BE2C (cell line): ENCODE data around the gene NFKBIL1.
A peak's percentile ranks its signal among the peaks of the same experiment; 100 is the strongest.

ENCODE experiments used
- DNase-seq: peaks from one replicate; pipeline ENCODE4 v3.0.0-alpha.2; 2020
- H3K27me3 ChIP-seq: fragments of 250-450 bp; sonication (Bioruptor Pico); 2 replicates; pipeline ENCODE4 v1.5.1; 2020; ENCODE audit warnings: mild to moderate bottlenecking
- H3K36me3 ChIP-seq: fragments of 250-450 bp; sonication (Bioruptor Pico); 2 replicates; pipeline ENCODE4 v1.5.1; 2020; ENCODE audit warnings: mild to moderate bottlenecking
- H3K4me1 ChIP-seq: fragments of 250-450 bp; sonication (Bioruptor Pico); 2 replicates; pipeline ENCODE4 v1.5.1; 2020
- H3K4me3 ChIP-seq: 2 replicates; pipeline ENCODE4 v1.5.1; 2011; ENCODE audit warnings: low read depth, low read length
- H3K9me3 ChIP-seq: fragments of 250-450 bp; sonication (Bioruptor Pico); 2 replicates; pipeline ENCODE4 v1.5.1; 2020
- TF ChIP-seq, protein P1 (sequence below): IDR thresholded peaks from 2 replicates; pipeline ENCODE4 v1.5.1; 2012; ENCODE audit warnings: mild to moderate bottlenecking, low read depth, low read length

Gene NFKBIL1

DNA sequence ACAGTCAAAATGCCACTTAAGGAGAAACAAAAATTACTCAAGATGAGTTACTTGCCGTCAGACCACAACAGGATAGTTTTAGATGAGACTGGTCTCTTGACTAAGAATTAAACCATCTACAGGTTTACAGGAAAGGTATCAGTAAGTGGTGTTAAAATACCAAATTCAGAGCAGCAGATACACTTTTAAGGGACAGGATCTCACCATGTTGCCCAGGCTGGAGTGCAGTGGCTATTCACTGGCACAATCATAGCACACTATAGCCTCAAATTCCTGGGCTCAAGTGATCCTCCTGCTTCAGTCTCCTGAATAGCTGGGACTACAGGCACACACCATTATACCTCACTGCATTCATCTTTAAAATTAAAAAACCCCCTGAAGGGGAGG, 14.0 kb upstream of the NFKBIL1 start:
- Histone ChIP-seq H3K9me3 (no peaks in the 10 kb centered on the region), H3K27me3 (no peaks in the 10 kb centered on the region), H3K4me1 (no peaks in the 10 kb centered on the region), H3K4me3 (no peak overlapping the region), H3K36me3 (peaks cover 86% of the 10 kb centered on the region)
- no peak for DNase-seq
- TF ChIP-seq, protein P1, sequence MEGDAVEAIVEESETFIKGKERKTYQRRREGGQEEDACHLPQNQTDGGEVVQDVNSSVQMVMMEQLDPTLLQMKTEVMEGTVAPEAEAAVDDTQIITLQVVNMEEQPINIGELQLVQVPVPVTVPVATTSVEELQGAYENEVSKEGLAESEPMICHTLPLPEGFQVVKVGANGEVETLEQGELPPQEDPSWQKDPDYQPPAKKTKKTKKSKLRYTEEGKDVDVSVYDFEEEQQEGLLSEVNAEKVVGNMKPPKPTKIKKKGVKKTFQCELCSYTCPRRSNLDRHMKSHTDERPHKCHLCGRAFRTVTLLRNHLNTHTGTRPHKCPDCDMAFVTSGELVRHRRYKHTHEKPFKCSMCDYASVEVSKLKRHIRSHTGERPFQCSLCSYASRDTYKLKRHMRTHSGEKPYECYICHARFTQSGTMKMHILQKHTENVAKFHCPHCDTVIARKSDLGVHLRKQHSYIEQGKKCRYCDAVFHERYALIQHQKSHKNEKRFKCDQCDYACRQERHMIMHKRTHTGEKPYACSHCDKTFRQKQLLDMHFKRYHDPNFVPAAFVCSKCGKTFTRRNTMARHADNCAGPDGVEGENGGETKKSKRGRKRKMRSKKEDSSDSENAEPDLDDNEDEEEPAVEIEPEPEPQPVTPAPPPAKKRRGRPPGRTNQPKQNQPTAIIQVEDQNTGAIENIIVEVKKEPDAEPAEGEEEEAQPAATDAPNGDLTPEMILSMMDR, result no peak

- Histone ChIP-seq H3K4me1 (no peaks in the 10 kb centered on the region), H3K4me3 (no peak overlapping the region), H3K27me3 (no peaks in the 10 kb centered on the region), H3K9me3 (no peaks in the 10 kb centered on the region), H3K36me3 (peaks cover 92% of the 10 kb centered on the region)
- TF ChIP-seq, protein P1, result no peak
- no peak for DNase-seq
Observed at GRCh38 chr6:31534011-31534410, 13.4 kb upstream of the NFKBIL1 start.

GRCh38 chr6:31534521-31535040, 12.8 kb upstream of the NFKBIL1 start:
- Histone ChIP-seq H3K4me1 (no peaks in the 10 kb centered on the region), H3K4me3 (no peak overlapping the region), H3K9me3 (no peaks in the 10 kb centered on the region), H3K36me3 (peaks cover 95% of the 10 kb centered on the region), H3K27me3 (no peaks in the 10 kb centered on the region)
- no peak for DNase-seq
- TF ChIP-seq, protein P1, result no peak

DNA sequence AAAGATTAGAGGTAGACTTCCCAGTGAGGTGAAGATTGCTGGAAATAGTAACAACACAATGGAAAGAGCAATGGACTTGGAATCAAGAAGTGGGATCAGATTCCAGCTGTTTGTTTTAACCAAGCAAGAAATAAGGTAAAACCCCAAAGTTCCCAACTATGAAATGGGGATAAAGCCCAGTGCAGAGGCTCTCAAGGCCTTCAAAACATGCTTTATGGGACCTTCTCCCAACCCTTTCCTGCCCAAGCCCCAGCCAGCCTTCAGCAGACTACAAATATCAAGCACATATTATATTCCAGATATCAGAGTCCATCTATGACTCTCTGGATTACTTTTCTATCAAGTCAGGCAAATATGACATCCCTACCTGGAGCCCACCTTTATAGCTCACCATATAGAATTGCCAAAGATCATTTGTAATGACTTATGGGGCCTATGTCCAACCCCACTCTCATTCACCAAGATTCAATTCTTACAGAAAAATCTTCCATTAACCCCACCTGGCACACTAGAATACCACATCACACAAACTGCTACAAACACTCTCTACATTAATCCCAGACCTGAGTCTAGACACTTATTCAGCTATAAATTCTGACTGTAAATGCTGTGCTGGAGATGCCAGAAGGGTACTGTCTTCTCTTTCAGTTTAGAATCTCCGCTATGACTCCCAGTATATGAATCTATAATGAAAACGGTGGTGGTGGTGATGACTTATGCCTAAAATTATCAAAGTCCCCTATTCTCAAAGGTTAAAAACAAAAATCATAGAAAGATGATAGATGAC, 11.7 kb upstream of the NFKBIL1 start:
- peaks cover 95% of the 10 kb centered on the region for H3K36me3 ChIP-seq
- no peaks in the 10 kb centered on the region for H3K4me1 ChIP-seq
- TF ChIP-seq, protein P1, result no peak
- H3K27me3 ChIP-seq, result no peaks in the 10 kb centered on the region
- no peaks in the 10 kb centered on the region for H3K9me3 ChIP-seq
- DNase-seq, result no peak
- no peak overlapping the region for H3K4me3 ChIP-seq

- peaks cover 70% of the 10 kb centered on the region for H3K36me3 ChIP-seq
- DNase-seq, result no peak
- H3K4me3 ChIP-seq, result peak overlapping the region; percentile 90
- no peaks in the 10 kb centered on the region for H3K9me3 ChIP-seq
- TF ChIP-seq, protein P1, result no peak
- no peaks in the 10 kb centered on the region for H3K27me3 ChIP-seq
- no peaks in the 10 kb centered on the region for H3K4me1 ChIP-seq
Observed at GRCh38 chr6:31538805-31539400, 8.5 kb upstream of the NFKBIL1 start.

DNA sequence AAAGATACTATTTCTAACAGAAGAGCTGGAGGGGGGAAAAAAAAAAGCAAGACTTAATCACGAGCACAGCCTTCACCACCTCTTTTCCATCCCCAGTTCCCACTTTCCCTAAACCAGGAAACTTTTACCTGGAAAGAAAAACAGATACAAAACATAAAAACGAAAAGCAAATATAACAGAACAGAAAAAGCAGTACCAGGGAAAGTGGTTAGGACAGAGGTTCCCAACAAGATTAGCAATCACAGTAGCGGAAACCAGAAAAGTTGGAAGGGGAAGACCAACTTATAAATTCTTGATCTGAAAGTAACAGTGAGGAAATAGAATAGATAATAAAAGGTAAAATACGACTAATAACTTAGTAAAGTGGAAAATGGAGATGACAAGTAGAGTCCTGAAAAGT, 6.8 kb upstream of the NFKBIL1 start:
- peak overlapping the region; percentile 90 for H3K4me3 ChIP-seq
- TF ChIP-seq, protein P1, result no peak
- H3K4me1 ChIP-seq, result no peaks in the 10 kb centered on the region
- no peaks in the 10 kb centered on the region for H3K27me3 ChIP-seq
- no peak for DNase-seq
- peaks cover 53% of the 10 kb centered on the region for H3K36me3 ChIP-seq
- H3K9me3 ChIP-seq, result no peaks in the 10 kb centered on the region
